ENCODE results near the gene NKAPL. TPM values are rescaled to one million over a fixed set of nuclear protein-coding genes. Genes with fewer than 3 reads are reported as not detected.

The NKAPL gene
- total and polyA plus RNA-seq, 2 donors (not counting 3 experiments of a cell fraction or from before 2014, with no cell fraction given): 0.72 to 1.1 TPM

DNA sequence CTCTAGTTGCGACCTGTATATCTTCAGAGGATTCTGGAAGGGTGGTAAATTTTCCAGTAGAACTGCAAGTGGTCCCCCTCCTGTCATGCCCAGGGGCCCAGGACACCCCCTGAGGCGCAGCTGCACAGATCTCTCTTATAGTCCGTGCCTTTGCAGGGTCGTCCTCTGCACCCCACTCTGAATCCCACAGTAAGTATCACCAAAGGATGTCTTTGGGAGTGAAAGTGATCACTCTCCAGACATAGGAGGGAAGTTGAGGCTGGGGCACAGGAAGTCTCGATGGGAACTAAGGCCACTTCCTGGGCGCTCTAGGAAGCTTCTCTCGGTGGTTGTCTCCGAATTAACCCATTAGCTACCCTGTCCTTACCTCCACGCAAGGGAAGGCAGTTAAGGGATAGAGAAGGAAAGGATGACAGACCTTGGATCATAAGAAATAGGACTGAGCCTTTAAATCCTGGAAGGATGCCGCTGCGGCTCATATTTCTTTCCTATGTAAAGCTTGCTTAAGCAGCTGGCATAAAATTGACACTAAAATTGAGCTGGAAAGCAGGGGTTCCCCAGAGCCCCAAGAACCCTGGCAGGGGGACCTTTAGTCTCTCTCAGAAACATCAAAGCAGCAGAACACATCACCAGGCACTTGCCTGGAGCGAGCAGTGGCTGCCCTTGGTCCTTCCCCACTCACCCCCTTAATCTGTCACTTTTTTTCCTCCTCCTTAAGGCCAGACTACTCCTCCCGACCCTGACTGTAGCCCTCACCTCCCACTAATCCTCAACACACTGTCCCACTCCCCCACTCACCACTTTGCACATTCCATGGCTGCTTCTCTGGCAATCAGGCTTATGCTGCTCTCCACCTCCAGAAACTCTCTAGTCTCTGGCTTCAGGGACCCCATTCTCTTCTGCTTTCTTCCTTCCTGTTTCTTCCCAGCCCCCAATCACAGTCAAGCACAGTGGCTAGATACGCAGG is 6.8 kb upstream of the NKAPL start, which contains the start of gene ZKSCAN4:
Gene ZKSCAN4 (minus strand): TSS at position 261 of the 967 bp plus-strand sequence. CDS start 289 bp downstream, outside the sequence.
- intact Hi-C loops (cut with micrococcal nuclease) (loop anchor here (1.0 to 2.0 kb wide), 6 partner anchors 15 to 131 kb away; partner anchors contain the start of genes PGBD1, ZKSCAN8, ZSCAN26 and ZSCAN9), dilution Hi-C loops (cut with MboI; ENCODE audit: extremely low pct_ligation_motif_present, low sequenced_read_pairs) (no loop called here)
- Histone ChIP-seq H3K4me3 (replicated peaks in 1 of 3; ENCODE audit: insufficient read depth in 1 of 3, low read depth in 1 of 3, low read length in 3 of 3) (peak within 1 kb of the TSS; percentile 85 to 89 (median 85)), H3K79me2 (ENCODE audit: control insufficient read depth, insufficient read depth, low read length) (no peaks in the 10 kb centered on the region), H3K9ac (replicated peaks; ENCODE audit: extremely low read depth, insufficient read depth, low read length) (peak within 1 kb of the TSS; percentile 62), H3K27ac (ENCODE audit: insufficient read depth, low read depth, low read length) (no peak within 1 kb of the TSS), H3K9me3 (replicated peaks; ENCODE audit: control insufficient read depth, insufficient read depth, low read length) (no peaks in the 10 kb centered on the region), H4K20me1 (replicated peaks; ENCODE audit: control insufficient read depth, extremely low read depth, insufficient read depth, low read length) (no peaks in the 10 kb centered on the region), H3K4me1 (ENCODE audit: control insufficient read depth, extremely low read depth, insufficient read depth, low read length) (peaks cover 12% of the 10 kb centered on the region), H3K4me2 (ENCODE audit: insufficient read depth, low read length) (peak within 1 kb of the TSS; percentile 88), H2AFZ (ENCODE audit: low read depth, low read length) (peak within 1 kb of the TSS; percentile 82), H3K36me3 (ENCODE audit: control insufficient read depth in 2 of 2, extremely low read depth in 1 of 2, insufficient read depth in 2 of 2, low read length in 2 of 2) (peaks cover 0 to 3% of the 10 kb centered on the region in 2 experiments), H3K27me3 (ENCODE audit: control insufficient read depth in 2 of 2, insufficient read depth in 2 of 2, low read length in 2 of 2) (no peaks in the 10 kb centered on the region), H3K9me1 (replicated peaks; ENCODE audit: control insufficient read depth, extremely low read depth, insufficient read depth, low read length) (no peaks in the 10 kb centered on the region)
- FAIRE-seq: peak; percentile 74
- TF ChIP-seq MAX (IDR thresholded peaks at IDR 0.05; ENCODE audit: insufficient read depth, insufficient read length): no peak
- TF ChIP-seq POLR2AphosphoS5 (IDR thresholded peaks at IDR 0.05; ENCODE audit: insufficient read depth, low read depth, low read length): no peak
- TF ChIP-seq, protein P1, sequence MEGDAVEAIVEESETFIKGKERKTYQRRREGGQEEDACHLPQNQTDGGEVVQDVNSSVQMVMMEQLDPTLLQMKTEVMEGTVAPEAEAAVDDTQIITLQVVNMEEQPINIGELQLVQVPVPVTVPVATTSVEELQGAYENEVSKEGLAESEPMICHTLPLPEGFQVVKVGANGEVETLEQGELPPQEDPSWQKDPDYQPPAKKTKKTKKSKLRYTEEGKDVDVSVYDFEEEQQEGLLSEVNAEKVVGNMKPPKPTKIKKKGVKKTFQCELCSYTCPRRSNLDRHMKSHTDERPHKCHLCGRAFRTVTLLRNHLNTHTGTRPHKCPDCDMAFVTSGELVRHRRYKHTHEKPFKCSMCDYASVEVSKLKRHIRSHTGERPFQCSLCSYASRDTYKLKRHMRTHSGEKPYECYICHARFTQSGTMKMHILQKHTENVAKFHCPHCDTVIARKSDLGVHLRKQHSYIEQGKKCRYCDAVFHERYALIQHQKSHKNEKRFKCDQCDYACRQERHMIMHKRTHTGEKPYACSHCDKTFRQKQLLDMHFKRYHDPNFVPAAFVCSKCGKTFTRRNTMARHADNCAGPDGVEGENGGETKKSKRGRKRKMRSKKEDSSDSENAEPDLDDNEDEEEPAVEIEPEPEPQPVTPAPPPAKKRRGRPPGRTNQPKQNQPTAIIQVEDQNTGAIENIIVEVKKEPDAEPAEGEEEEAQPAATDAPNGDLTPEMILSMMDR (IDR thresholded peaks at IDR 0.05; ENCODE audit: extremely low read depth in 1 of 2, insufficient read depth in 1 of 2, low read depth in 1 of 2, low read length in 2 of 2): no peak
- no peak for TF ChIP-seq GATA2 (IDR thresholded peaks at IDR 0.05; ENCODE audit: insufficient read depth, insufficient read length, low read depth, low read length)
- no peak for TF ChIP-seq MYC (IDR thresholded peaks at IDR 0.05; ENCODE audit: low read depth, low read length)
- no peak for TF ChIP-seq JUN (IDR thresholded peaks at IDR 0.05; ENCODE audit: borderline replicate concordance, insufficient read depth, insufficient read length, low read depth)
- no peak for TF ChIP-seq FOS (IDR thresholded peaks at IDR 0.05; ENCODE audit: borderline replicate concordance, insufficient read depth, low read length)
- no peak for TF ChIP-seq POLR2A (IDR thresholded peaks at IDR 0.05; ENCODE audit: low read depth, low read length)
- peak; percentile 83 for DNase-seq (ENCODE audit: low read depth, low spot score)
- ChIA-PET CTCF (interaction anchor here (0.7 to 3.9 kb wide), 7 partner anchors 12 to 104 kb away, joined by 3 to 22 read pairs (median 7); partner anchors contain the start of genes PGBD1, ZSCAN26 and ZSCAN9), POLR2A (interaction anchor here (0.8 to 1.2 kb wide), 4 partner anchors 15 to 111 kb away, joined by 3 to 13 read pairs (median 5); partner anchors contain the start of genes PGBD1, ZKSCAN8 and ZSCAN26)
- BruUV-seq (replicated peaks): no TSS peak
